Left lung (tissue), 10 donors: ENCODE measurements around the gene SCAMP4. TPM values are rescaled to one million over a fixed set of nuclear protein-coding genes. Genes with fewer than 3 reads are reported as not detected.

ENCODE experiments used
- ATAC-seq: fragments of 200-7000 bp; cut with Tn5 transposase; one replicate; pipeline ENCODE4 v1.9.1; 2020; ENCODE audit warnings: moderate library complexity
- DNase-seq, 4 donors: peaks; one replicate each; pipeline ENCODE4 v3.0.0-alpha.2; 2013 to 2020
- H3K27ac ChIP-seq, 2 donors: fragments of 200-600 bp; sonication (generic) in 1 of 2; one replicate each; pipeline versions ENCODE4 v1.5.0 to v1.8.0; 2020 to 2021
- H3K27me3 ChIP-seq, 2 donors: fragments of 200-600 bp; sonication (generic) in 1 of 2; one replicate each; pipeline versions ENCODE4 v1.5.0 to v1.8.0; 2020 to 2021
- H3K36me3 ChIP-seq, 2 donors: fragments of 200-600 bp; sonication (generic) in 1 of 2; one replicate each; pipeline versions ENCODE4 v1.5.0 to v1.8.0; 2020 to 2021
- H3K4me1 ChIP-seq, 2 donors: fragments of 200-600 bp; one replicate each; pipeline ENCODE4 v1.8.0; 2021
- H3K4me3 ChIP-seq, 2 donors: fragments of 200-600 bp; sonication (generic) in 1 of 2; one replicate each; pipeline versions ENCODE4 v1.5.0 to v1.8.0; 2020 to 2021; ENCODE audit warnings: mild to moderate bottlenecking in 1 of 2
- H3K9me3 ChIP-seq, 2 donors: fragments of 200-600 bp; sonication (generic) in 1 of 2; one replicate each; pipeline versions ENCODE4 v1.5.0 to v1.8.0; 2020 to 2021
- CTCF ChIP-seq, 2 donors: fragments of 200-600 bp; sonication (generic) in 1 of 2; IDR thresholded peaks; one replicate each; pipeline versions ENCODE4 v1.5.0 to v1.8.0; 2021; ENCODE audit warnings: antibody characterized with exemption in 2 of 2
- intact Hi-C, 2 donors: fragments of 100-400 bp; cut with DNase I; formaldehyde crosslinking; loops; one replicate each; pipeline versions ENCODE4 v1.11.2 to v1.14.2; 2022
- polyA plus RNA-seq, 6 donors: library from polyadenylated mRNA; unstranded; fragments of 120-200 nt; gene quantifications; one replicate each; pipeline ENCODE4 v1.2.1, GENCODE V29; 2013; ENCODE audit not compliant: insufficient read length in 6 of 6
- total RNA-seq, 2 donors: library from RNA; stranded (reverse); fragmentation: NEBNext Ultra II Directional; extraction: Animal tissue kit (Norgen Biotek cat#: 25700); gene quantifications; one replicate each; pipeline ENCODE4 v1.2.1, GENCODE V29; 2021
- donor health status: DM: no; HTN: yes; CAD: no.
- donor health status: DM: no; HTN: no; CAD: no.

SCAMP4 gene
- total and polyA plus RNA-seq, 8 donors: 54.5 to 86.6 (median 70.1) TPM

DNA sequence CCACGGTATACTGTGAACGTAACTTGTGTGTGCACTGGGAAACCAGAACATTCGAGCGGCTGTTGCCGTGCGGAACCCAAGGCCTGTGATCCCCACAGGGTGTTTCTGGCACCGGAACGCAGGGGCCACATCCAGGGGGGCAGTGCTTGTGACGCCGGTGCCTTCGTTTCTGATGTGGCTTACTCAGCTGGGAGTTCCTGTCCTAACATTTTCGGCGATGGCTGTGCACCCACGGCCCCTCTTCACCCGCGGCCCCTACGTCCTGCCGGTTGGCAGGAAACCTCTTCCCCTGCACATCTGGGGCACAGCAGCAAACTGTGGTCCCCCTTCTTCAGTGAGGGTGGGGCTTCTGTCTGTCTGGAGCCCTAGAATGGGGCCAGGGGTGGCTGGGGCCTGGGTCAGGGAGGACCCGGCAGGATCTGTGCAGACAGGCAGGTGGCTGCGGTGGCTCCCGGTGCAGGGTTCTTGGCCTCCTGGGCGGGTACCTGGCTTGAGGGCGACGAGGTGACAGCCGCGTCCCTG is 61.9 kb downstream of the SCAMP4 start:
- Histone ChIP-seq H3K9me3 (no peaks in the 10 kb centered on the region), H3K4me3 (no peak overlapping the region), H3K27me3 (no peaks in the 10 kb centered on the region), H3K4me1 (no peaks in the 10 kb centered on the region), H3K27ac (no peak overlapping the region), H3K36me3 (peaks cover 0 to 38% of the 10 kb centered on the region in 2 donors)
- TF ChIP-seq CTCF (IDR thresholded peaks at IDR 0.05): no peak
- no peak for ATAC-seq
- DNase-seq: no peak
- intact Hi-C loops: no loop called here

- DNase-seq: peak in 1 of 4 donors; percentile 29
- H3K9me3 ChIP-seq: no peaks in the 10 kb centered on the region
- no peak for ATAC-seq
Measured at GRCh38 chr19:1968279-1969175, 63.3 kb downstream of the SCAMP4 start.

DNA sequence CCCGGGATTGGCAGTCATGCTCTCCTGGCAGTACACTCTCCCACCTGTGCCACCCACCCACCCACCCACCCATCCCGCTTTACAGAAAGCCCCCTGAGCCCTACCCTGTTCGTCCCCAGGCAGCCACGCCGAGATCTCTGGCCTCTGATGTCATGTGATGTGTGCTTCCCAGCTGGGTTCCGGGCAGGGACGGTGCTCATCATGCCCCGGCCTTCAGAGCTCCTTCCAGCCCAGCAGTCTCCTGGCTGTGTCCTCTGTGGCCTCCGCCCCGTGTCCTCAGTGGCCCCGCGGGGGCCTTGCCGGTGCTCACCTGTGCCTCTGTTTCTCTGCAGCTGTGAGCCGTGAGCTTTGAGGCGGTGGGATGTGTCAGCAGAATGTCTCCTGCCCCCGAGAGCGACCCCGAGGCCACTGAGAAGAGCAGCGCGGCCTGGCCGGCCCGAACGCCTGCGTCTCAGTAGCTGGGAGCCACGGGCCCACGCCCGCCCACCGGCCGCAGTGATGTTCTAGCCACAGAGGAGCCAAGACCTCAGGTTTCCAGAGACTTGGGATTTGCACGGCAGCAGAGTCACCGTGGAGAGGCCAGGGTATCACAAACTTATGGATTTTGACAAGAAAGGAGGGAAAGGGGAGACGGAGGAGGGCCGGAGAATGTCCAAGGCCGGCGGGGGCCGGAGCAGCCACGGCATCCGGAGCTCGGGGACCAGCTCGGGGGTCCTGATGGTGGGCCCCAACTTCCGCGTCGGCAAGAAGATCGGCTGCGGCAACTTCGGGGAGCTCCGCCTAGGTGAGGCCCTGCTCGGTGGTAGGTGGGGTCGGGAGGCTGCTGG is 64.2 kb downstream of the SCAMP4 start:
- TF ChIP-seq CTCF (IDR thresholded peaks at IDR 0.05): no peak
- Histone ChIP-seq H3K4me3 (no peak overlapping the region), H3K27me3 (no peaks in the 10 kb centered on the region), H3K4me1 (no peaks in the 10 kb centered on the region), H3K36me3 (peaks cover 0 to 35% of the 10 kb centered on the region in 2 donors), H3K27ac (no peak overlapping the region), H3K9me3 (no peaks in the 10 kb centered on the region)
- ATAC-seq (no peak), DNase-seq (peak in 1 of 4 donors; percentile 77)
- intact Hi-C loops: no loop called here

More at GRCh38 chr19:1968279-1969175, 63.3 kb downstream of the SCAMP4 start:
- intact Hi-C loops: no loop called here
- no peak overlapping the region for H3K4me3 ChIP-seq
- H3K27ac ChIP-seq: no peak overlapping the region
- TF ChIP-seq CTCF (IDR thresholded peaks at IDR 0.05): no peak
- H3K4me1 ChIP-seq: no peaks in the 10 kb centered on the region
- H3K36me3 ChIP-seq: peaks cover 0 to 32% of the 10 kb centered on the region in 2 donors
- no peaks in the 10 kb centered on the region for H3K27me3 ChIP-seq

- Histone ChIP-seq H3K27ac (no peak overlapping the region), H3K27me3 (no peaks in the 10 kb centered on the region), H3K4me1 (no peaks in the 10 kb centered on the region), H3K9me3 (no peaks in the 10 kb centered on the region), H3K36me3 (peaks cover 0 to 43% of the 10 kb centered on the region in 2 donors), H3K4me3 (no peak overlapping the region)
- no peak for ATAC-seq
- intact Hi-C loops: no loop called here
- no peak for TF ChIP-seq CTCF (IDR thresholded peaks at IDR 0.05)
- no peak for DNase-seq
Measured at GRCh38 chr19:1970003-1970805, 65.0 kb downstream of the SCAMP4 start.
